Mononuclear cell (primary cell): ENCODE measurements around the gene PPP2R5D. TPM values are rescaled to one million over a fixed set of nuclear protein-coding genes. Genes with fewer than 3 reads are reported as not detected.
"Not testable (repeated sequence)": the region's sequence is repeated elsewhere in the genome, so short reads cannot be mapped to it uniquely, and the experiment has no call there.

Source experiments
- H3K27me3 ChIP-seq: 2 replicates; pipeline ENCODE4 v1.6.0; 2011; ENCODE audit warnings: low read length, control low read depth; ENCODE audit not compliant: insufficient read depth
- H3K4me1 ChIP-seq: 2 replicates; pipeline ENCODE4 v1.5.1; 2011; ENCODE audit warnings: mild to moderate bottlenecking, low read length, control low read depth; ENCODE audit not compliant: insufficient read depth
- H3K4me3 ChIP-seq: 2 replicates; pipeline ENCODE4 v1.5.1; 2011; ENCODE audit warnings: mild to moderate bottlenecking, low read length, moderate library complexity
- H3K9me3 ChIP-seq: 2 replicates; pipeline ENCODE4 v1.5.1; 2011; ENCODE audit warnings: low read depth, mild to moderate bottlenecking, control low read depth, low read length
- total RNA-seq: library from RNA; depleted of rRNA; stranded (reverse); fragments of >200 nt; gene quantifications from one replicate; pipeline ENCODE4 v1.2.3, GENCODE V29; 2012

The PPP2R5D gene
- total RNA-seq: 15.2 TPM

GRCh38 chr6:42984001-42984923 is at the start of gene PPP2R5D:
TSS of gene PPP2R5D (plus strand) at chr6:42984570. CDS start at chr6:42984678, 108 bp downstream.
- Histone ChIP-seq H3K4me3 (peak within 1 kb of the TSS; percentile 67), H3K9me3 (no peaks in the 10 kb centered on the region), H3K4me1 (peaks cover 41% of the 10 kb centered on the region), H3K27me3 (no peaks in the 10 kb centered on the region)

GRCh38 chr6:42935322-42935721 is 49.0 kb upstream of the PPP2R5D start:
- Histone ChIP-seq H3K9me3 (no peaks in the 10 kb centered on the region), H3K4me1 (peaks cover 54% of the 10 kb centered on the region), H3K4me3 (no peak overlapping the region), H3K27me3 (no peaks in the 10 kb centered on the region)

- no peaks in the 10 kb centered on the region for H3K27me3 ChIP-seq
- no peaks in the 10 kb centered on the region for H3K9me3 ChIP-seq
- peaks cover 43% of the 10 kb centered on the region for H3K4me1 ChIP-seq
- H3K4me3 ChIP-seq: no peak overlapping the region
Measured at GRCh38 chr6:42936398-42936797, 48.0 kb upstream of the PPP2R5D start.

GRCh38 chr6:42937548-42938427 is 46.6 kb upstream of the PPP2R5D start:
- no peaks in the 10 kb centered on the region for H3K27me3 ChIP-seq
- H3K4me1 ChIP-seq: peaks cover 29% of the 10 kb centered on the region
- no peak overlapping the region for H3K4me3 ChIP-seq
- H3K9me3 ChIP-seq: no peaks in the 10 kb centered on the region

- no peaks in the 10 kb centered on the region for H3K9me3 ChIP-seq
- no peak overlapping the region for H3K4me3 ChIP-seq
- peaks cover 23% of the 10 kb centered on the region for H3K4me1 ChIP-seq
- H3K27me3 ChIP-seq: no peaks in the 10 kb centered on the region
Measured at GRCh38 chr6:42938428-42938796, 46.0 kb upstream of the PPP2R5D start.

- H3K4me3 ChIP-seq: no peak overlapping the region
- peaks cover 16% of the 10 kb centered on the region for H3K4me1 ChIP-seq
- no peaks in the 10 kb centered on the region for H3K27me3 ChIP-seq
- H3K9me3 ChIP-seq: no peaks in the 10 kb centered on the region
Measured at GRCh38 chr6:42938987-42939809, 45.2 kb upstream of the PPP2R5D start.

- Histone ChIP-seq H3K27me3 (no peaks in the 10 kb centered on the region), H3K4me1 (peaks cover 10% of the 10 kb centered on the region), H3K9me3 (no peaks in the 10 kb centered on the region), H3K4me3 (no peak overlapping the region)
Measured at GRCh38 chr6:42939810-42940167, 44.6 kb upstream of the PPP2R5D start.

GRCh38 chr6:42940493-42941045 is 43.8 kb upstream of the PPP2R5D start:
- Histone ChIP-seq H3K9me3 (no peaks in the 10 kb centered on the region), H3K4me1 (peaks cover 3% of the 10 kb centered on the region), H3K27me3 (no peaks in the 10 kb centered on the region)

GRCh38 chr6:42941356-42941755 is 43.0 kb upstream of the PPP2R5D start:
- H3K27me3 ChIP-seq: not testable (repeated sequence)

More at GRCh38 chr6:42940493-42941045, 43.8 kb upstream of the PPP2R5D start:
- no peak overlapping the region for H3K4me3 ChIP-seq

GRCh38 chr6:42942444-42942843 is 41.9 kb upstream of the PPP2R5D start:
- Histone ChIP-seq H3K27me3 (no peaks in the 10 kb centered on the region), H3K9me3 (no peaks in the 10 kb centered on the region), H3K4me3 (no peak overlapping the region), H3K4me1 (no peaks in the 10 kb centered on the region)

More at GRCh38 chr6:42941356-42941755, 43.0 kb upstream of the PPP2R5D start:
- not testable (repeated sequence) for H3K9me3 ChIP-seq, H3K4me1 ChIP-seq, H3K4me3 ChIP-seq

GRCh38 chr6:42947950-42948349 is 36.4 kb upstream of the PPP2R5D start:
- Histone ChIP-seq H3K4me3 (no peak overlapping the region), H3K4me1 (no peaks in the 10 kb centered on the region), H3K27me3 (no peaks in the 10 kb centered on the region), H3K9me3 (no peaks in the 10 kb centered on the region)

GRCh38 chr6:42952389-42952788 is 32.0 kb upstream of the PPP2R5D start:
- Histone ChIP-seq H3K4me3 (no peak overlapping the region), H3K27me3 (no peaks in the 10 kb centered on the region), H3K9me3 (no peaks in the 10 kb centered on the region), H3K4me1 (no peaks in the 10 kb centered on the region)

GRCh38 chr6:42954405-42954804 is 30.0 kb upstream of the PPP2R5D start:
- H3K4me3 ChIP-seq, H3K4me1 ChIP-seq, H3K27me3 ChIP-seq, H3K9me3 ChIP-seq: not testable (repeated sequence)

GRCh38 chr6:42958125-42958524 is 26.2 kb upstream of the PPP2R5D start:
- H3K9me3 ChIP-seq: no peaks in the 10 kb centered on the region
- H3K27me3 ChIP-seq: peaks cover 10% of the 10 kb centered on the region
- H3K4me1 ChIP-seq: peaks cover 16% of the 10 kb centered on the region
- no peak overlapping the region for H3K4me3 ChIP-seq
